ENCODE data around the gene NPAT. TPM values are rescaled to one million over a fixed set of nuclear protein-coding genes. Genes with fewer than 3 reads are reported as not detected.

Gene NPAT
- total and polyA plus RNA-seq, 2 of the 13 experiments (the other 11 are each of a cell fraction or from before 2014, with no cell fraction given), result 4.4 to 11.2 TPM

GRCh38 chr11:108221911-108222573 lies 396 bp downstream of the NPAT start (continued):
- TF ChIP-seq ZNF318 (CRISPR knock-in tag; IDR thresholded peaks at IDR 0.05) (no peak), KDM2A (CRISPR knock-in tag; IDR thresholded peaks at IDR 0.05; ENCODE audit: borderline replicate concordance, low read depth) (no peak), CCAR2 (optimal IDR thresholded peaks at IDR 0.05; ENCODE audit: low read depth, low read length) (no peak), SETDB1 (CRISPR knock-in tag; IDR thresholded peaks at IDR 0.05; ENCODE audit: borderline replicate concordance) (peak; percentile 64; the same call in 1 of the 2 replicates), ZBTB42 (CRISPR knock-in tag; IDR thresholded peaks at IDR 0.05) (no peak), RAD21 (CRISPR knock-in tag; IDR thresholded peaks at IDR 0.05) (no peak), ZNF766 (CRISPR knock-in tag; IDR thresholded peaks at IDR 0.05; ENCODE audit: borderline replicate concordance) (peak; percentile 23; the same call in 1 of the 2 replicates), GTF2F1 (IDR thresholded peaks at IDR 0.05; ENCODE audit: low read length) (no peak), ZBTB40 (IDR thresholded peaks at IDR 0.05) (no peak), ZBTB40 (CRISPR knock-in tag; IDR thresholded peaks at IDR 0.05) (peak; percentile 10; the same call in 1 of the 2 replicates)

Data from HepG2 (cell line).